Measurements from ENCODE around the gene GOLGA6C.
"Not testable (repeated sequence)": the region's sequence is repeated elsewhere in the genome, so short reads cannot be mapped to it uniquely, and the experiment has no call there.

The GOLGA6C gene

DNA sequence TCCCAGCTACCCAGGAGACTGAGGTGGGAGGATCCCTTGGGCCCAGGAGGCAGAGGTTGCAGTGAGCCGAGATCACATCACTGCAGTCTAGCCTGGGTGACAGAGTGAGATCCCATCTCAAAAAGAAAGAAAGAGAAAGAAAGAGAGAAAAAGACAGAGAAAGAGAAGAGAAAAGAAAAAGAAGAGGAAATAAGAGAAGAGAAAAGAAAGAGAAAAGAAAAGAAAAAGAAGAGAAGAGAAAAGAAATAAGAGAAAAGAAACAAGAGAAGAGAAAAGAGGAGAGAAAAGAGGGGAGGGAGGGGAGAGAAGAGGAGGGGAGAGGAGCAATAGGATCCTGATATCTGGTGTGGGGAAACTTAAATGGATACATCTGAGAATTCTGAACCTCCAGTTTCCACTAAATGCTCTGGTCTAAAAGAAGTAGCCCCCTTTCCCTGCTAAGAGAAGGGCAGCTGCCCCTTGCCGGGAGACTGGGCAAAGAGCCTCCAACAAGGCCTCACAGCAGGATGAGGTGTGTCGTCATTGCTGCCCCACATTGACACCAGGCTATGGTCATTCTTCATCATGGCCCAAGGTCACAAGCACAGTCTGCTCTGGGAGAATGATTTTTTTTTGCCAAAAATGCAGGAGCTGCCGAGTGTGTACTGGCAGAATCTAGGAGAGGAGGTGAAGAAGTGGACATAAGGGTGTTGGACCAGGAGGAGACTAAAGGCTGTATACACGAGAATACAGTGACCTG, 56.6 kb downstream of the GOLGA6C start:
- no peak for DNase-seq

- not testable (repeated sequence) for DNase-seq
These were observed 61.2 kb downstream of the GOLGA6C start for GRCh38 chr15:75319231-75319897.

Measured in amygdala (tissue), 56 donors.